SH-SY5Y (cell line): ENCODE data around the gene UTP15.

Source experiments
- GATA2 ChIP-seq: IDR thresholded peaks from 2 replicates; pipeline ENCODE4 v1.6.1; 2011; ENCODE audit warnings: mild to moderate bottlenecking, low read depth, low read length
- GATA3 ChIP-seq: IDR thresholded peaks from 2 replicates; pipeline ENCODE4 v1.6.1; 2011; ENCODE audit warnings: low read depth, mild to moderate bottlenecking, low read length, moderate library complexity

GRCh38 chr5:73625944-73626811, 60.6 kb downstream of the UTP15 start, which contains the start of gene ARHGEF28:
- TF ChIP-seq GATA2 (no peak), GATA3 (no peak)
